GM18508 (cell line): ENCODE measurements around the gene OR2T2.
"Not testable (repeated sequence)": the region's sequence is repeated elsewhere in the genome, so short reads cannot be mapped to it uniquely, and the experiment has no call there.

Experiments
- ATAC-seq: cut with Tn5 transposase; IDR thresholded peaks from one replicate; pipeline ENCODE4 v1.9.1; 2021; ENCODE audit warnings: moderate number of reproducible peaks; ENCODE audit not compliant: insufficient read depth, unreplicated experiment

OR2T2 gene

GRCh38 chr1:248445399-248445798, at the start of gene OR2T2:
Gene OR2T2, plus strand, starts transcription at chr1:248445637. Its CDS starts 7,161 bp downstream, at chr1:248452798.
- not testable (repeated sequence) for ATAC-seq

GRCh38 chr1:248402748-248403147, 42.7 kb upstream of the OR2T2 start, which contains the start of gene OR2T1:
Gene OR2T1, plus strand, starts transcription at chr1:248403048. Its CDS starts 3,100 bp downstream, at chr1:248406148.
- no peak for ATAC-seq

GRCh38 chr1:248404024-248404423, 41.4 kb upstream of the OR2T2 start:
- no peak for ATAC-seq

- ATAC-seq, result peak; percentile 45
Observed at GRCh38 chr1:248406721-248407692, 38.4 kb upstream of the OR2T2 start.

- no peak for ATAC-seq
Observed at GRCh38 chr1:248416226-248416625, 29.2 kb upstream of the OR2T2 start.

GRCh38 chr1:248417854-248418253, 27.6 kb upstream of the OR2T2 start:
- no peak for ATAC-seq

- ATAC-seq, result no peak
Observed at GRCh38 chr1:248421384-248421783, 24.1 kb upstream of the OR2T2 start.

GRCh38 chr1:248427526-248428191, 17.8 kb upstream of the OR2T2 start:
- peak; percentile 27 for ATAC-seq

- peak; percentile 91 for ATAC-seq
Observed at GRCh38 chr1:248428192-248428533, 17.3 kb upstream of the OR2T2 start.

GRCh38 chr1:248431683-248432082, 13.8 kb upstream of the OR2T2 start:
- ATAC-seq, result not testable (repeated sequence)

GRCh38 chr1:248432201-248432600, 13.2 kb upstream of the OR2T2 start:
- peak; percentile 37 for ATAC-seq

- ATAC-seq, result not testable (repeated sequence)
Observed at GRCh38 chr1:248433811-248434415, 11.5 kb upstream of the OR2T2 start.

- not testable (repeated sequence) for ATAC-seq
Observed at GRCh38 chr1:248434913-248435312, 10.5 kb upstream of the OR2T2 start.

GRCh38 chr1:248436303-248436702, 9.1 kb upstream of the OR2T2 start:
- not testable (repeated sequence) for ATAC-seq

GRCh38 chr1:248438668-248439067, 6.8 kb upstream of the OR2T2 start:
- not testable (repeated sequence) for ATAC-seq

GRCh38 chr1:248439283-248439682, 6.2 kb upstream of the OR2T2 start:
- not testable (repeated sequence) for ATAC-seq

GRCh38 chr1:248442500-248443277, 2.7 kb upstream of the OR2T2 start:
- not testable (repeated sequence) for ATAC-seq

- not testable (repeated sequence) for ATAC-seq
Observed at GRCh38 chr1:248444603-248445002, 834 bp upstream of the OR2T2 start.

- peak; percentile 66 for ATAC-seq
Observed at GRCh38 chr1:248448409-248449074, 3.1 kb downstream of the OR2T2 start.
